Myocyte (in vitro differentiated cells): ENCODE measurements around the gene PIGR. TPM values are rescaled to one million over a fixed set of nuclear protein-coding genes. Genes with fewer than 3 reads are reported as not detected.

Source experiments
- DNase-seq: peaks from one replicate; pipeline ENCODE4 v3.0.0-alpha.2; 2012; ENCODE audit warnings: low read depth
- total RNA-seq: library from RNA; depleted of rRNA; stranded (reverse); fragments of >200 nt; gene quantifications from 2 replicates; pipeline ENCODE4 v1.2.3, GENCODE V29; 2014

The PIGR gene
- total RNA-seq, 1 donor from 2014 or later, result not detected

- DNase-seq, result no peak
Observed at GRCh38 chr1:206893380-206893779, 52.9 kb downstream of the PIGR start.

GRCh38 chr1:206892351-206892984 is 53.8 kb downstream of the PIGR start:
- peak; percentile 26 for DNase-seq

GRCh38 chr1:206891412-206891811 is 54.9 kb downstream of the PIGR start:
- DNase-seq, result no peak

DNA sequence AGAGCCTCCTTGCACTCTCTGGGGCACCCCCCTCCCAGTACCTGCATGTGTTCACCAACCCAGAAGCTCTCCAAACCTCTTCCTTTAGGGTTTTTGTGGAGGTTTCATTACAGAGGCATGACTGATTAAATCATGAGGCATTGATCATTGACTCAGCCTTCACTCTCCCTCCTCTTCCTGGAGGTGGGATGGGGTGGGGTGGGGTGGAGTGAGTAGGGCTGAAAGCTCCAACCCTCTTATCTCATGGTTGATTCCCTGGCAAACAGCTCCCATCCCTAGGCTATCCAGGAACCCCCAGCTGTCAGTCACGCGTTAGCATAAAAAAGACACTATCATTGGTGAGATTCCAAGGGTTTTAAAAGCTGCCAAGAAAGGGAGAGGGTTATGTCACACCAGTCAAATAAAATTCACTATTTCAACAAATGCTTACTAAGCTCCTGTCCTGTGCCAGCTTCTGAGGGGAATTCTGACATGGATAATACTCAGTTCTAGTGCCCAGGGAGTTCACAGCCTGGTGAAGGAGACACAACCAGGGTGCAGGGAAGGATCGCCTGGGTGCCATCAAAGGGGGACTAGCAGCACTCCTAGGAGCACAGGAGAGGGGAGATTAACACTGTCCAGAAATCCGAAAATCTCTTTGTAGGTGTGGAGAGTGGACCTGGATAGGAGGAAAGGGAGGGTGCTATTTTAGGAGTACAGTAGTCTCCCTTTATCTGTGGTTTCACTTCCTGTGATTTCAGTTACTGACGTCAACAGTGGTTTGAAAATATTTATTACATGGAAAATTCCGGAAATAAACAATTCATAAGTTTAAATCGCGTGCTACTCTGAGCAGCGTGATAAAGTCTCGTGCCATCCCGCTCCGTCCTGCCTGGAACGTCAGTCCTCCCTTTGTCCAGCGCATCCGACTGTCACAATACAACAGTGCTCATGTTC is 55.9 kb downstream of the PIGR start:
- peak; percentile 60 for DNase-seq

DNA sequence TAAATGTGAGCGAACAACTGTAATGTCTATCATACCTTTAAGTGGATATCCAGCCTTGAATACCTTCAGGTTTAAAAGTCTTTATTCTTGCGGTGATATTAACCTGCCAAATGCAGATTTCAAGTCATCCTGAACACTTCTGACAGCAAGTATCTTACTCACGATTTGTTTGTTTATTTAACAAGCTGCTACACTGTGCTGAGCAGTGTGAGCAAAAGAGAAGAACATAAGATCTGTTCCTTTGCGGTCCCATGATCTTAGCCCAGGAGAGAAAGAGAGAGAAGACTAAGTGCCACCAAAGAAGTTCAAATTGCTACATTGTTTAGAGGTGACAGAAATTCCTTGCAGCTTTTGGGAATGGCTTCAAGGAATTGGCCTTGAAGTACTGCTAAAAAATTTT is 58.6 kb downstream of the PIGR start:
- DNase-seq, result no peak

GRCh38 chr1:206886831-206887230 is 59.4 kb downstream of the PIGR start:
- no peak for DNase-seq

GRCh38 chr1:206885341-206886060 is 60.8 kb downstream of the PIGR start:
- DNase-seq, result no peak

DNA sequence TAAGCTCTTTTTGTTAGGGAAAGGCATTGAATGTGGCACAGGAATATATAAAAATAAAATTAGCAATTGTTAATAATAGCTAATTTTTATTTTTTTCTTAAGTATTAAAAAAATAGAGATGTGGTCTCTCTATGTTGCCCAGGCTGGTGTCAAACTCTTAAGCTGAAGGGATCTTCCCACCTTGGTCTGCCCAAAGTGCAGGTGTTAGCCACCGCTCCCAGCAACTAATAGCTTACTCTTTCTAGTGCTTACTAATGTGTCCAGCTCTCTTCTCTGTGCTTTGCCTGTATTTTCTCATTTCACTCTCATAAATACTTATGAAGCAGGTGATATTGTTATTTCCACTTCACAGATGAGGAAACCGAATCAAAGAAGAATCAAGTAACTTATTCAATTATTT is 62.4 kb downstream of the PIGR start:
- no peak for DNase-seq

DNA sequence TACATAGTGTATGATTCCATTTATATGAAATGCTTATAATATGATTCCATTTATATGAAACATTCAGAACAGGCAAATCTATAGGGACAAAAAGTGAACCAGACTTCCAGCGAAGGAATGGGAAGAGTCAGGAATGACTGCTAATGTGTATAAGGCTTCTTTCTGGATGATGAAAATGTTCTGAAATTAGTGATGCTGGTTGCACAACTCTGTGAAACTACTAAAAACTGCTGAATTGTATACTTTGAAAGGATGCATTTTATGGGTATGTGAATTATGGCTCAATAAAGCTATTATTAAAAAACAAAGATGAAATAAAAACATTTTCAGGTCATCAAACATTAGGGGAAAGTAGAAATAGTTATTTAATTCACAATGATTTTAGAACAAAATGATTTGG is 63.1 kb downstream of the PIGR start:
- no peak for DNase-seq

DNA sequence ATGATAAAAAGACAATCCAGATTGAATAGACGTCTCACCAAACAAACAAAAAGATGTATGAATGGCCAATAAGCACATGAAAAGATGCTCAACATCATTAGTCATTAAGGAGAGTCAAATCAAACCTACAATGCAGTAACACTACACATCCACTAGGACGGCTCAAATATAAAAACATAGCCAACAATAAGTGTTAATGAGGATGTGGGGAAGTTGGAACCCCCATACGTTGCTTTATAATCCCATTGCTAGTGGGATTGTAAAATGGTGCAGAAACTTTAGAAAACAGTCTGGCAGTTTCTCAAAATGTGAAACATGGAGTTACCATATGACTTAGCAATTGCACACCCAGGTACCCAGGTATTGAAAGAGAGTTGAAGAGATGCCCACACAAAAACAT is 63.7 kb downstream of the PIGR start:
- DNase-seq, result no peak

DNA sequence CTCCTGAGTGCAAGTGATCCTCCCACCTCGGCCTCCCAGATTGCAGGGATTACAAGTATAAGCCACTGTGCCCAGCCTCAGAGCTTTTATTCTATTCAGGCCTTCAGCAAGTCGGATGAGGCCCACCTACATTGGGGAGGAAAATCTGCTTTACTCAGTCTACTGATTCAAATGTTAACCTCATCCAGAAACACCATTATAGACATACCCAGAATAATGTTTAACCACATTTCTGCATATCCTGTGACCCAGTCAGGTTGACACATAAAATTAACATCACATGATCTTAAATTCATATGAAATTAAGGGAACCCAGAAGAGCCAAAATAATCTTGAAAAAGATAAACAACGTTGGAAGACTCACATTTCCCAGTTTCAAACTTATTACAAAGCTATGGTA is 66.0 kb downstream of the PIGR start:
- DNase-seq, result no peak

Other genes with a start within 250 kb of the PIGR start
- gene IL19, start 175.7 kb downstream of the PIGR start, total RNA-seq, result not detected in 2 replicates
- gene IL10, start 174.0 kb downstream of the PIGR start, total RNA-seq, result not detected in 2 replicates
- not detected in 2 replicates for gene IL20, start 80.8 kb downstream of the PIGR start, total RNA-seq
- gene IL24, start 49.0 kb downstream of the PIGR start, total RNA-seq, result not detected in 2 replicates
- gene FCMR, start 24.5 kb downstream of the PIGR start, total RNA-seq, result not detected in 2 replicates
- gene FCAMR, start 24.0 kb upstream of the PIGR start, total RNA-seq, result not detected in 2 replicates
- 0.13 TPM in 1 of 2 replicates, not detected in the other for gene C1orf116, start 86.3 kb upstream of the PIGR start, total RNA-seq
- gene YOD1, start 104.7 kb upstream of the PIGR start, total RNA-seq, result 7.1 TPM in 2 replicates
- 5.7 and 6.0 TPM in 2 replicates for gene PFKFB2, start 106.8 kb upstream of the PIGR start, total RNA-seq
- gene C4BPB, start 142.4 kb upstream of the PIGR start, total RNA-seq, result not detected in 2 replicates
- not detected in 2 replicates for gene C4BPA, start 157.8 kb upstream of the PIGR start, total RNA-seq